Omental fat pad (tissue), 4 donors: ENCODE data around the gene POLR3H. TPM values are rescaled to one million over a fixed set of nuclear protein-coding genes. Genes with fewer than 3 reads are reported as not detected.
"Not testable (repeated sequence)": the region's sequence is repeated elsewhere in the genome, so short reads cannot be mapped to it uniquely, and the experiment has no call there.

Experiments
- ATAC-seq: fragments of 150-250 bp; one replicate; pipeline ENCODE4 v1.9.1; 2016; ENCODE audit warnings: mild to moderate bottlenecking, moderate library complexity; ENCODE audit not compliant: low FRiP score
- DNase-seq: peaks from one replicate; pipeline ENCODE4 v3.0.0-alpha.2; 2019; ENCODE audit warnings: low spot score
- total RNA-seq, 4 donors: library from RNA; depleted of rRNA; stranded (reverse); fragments of >200 nt; gene quantifications; one replicate each; pipeline ENCODE4 v1.1.0, GENCODE V29; 2016
- TF ChIP-seq, protein P1 (sequence below), 3 donors: fragments of 450-650 bp; IDR thresholded peaks; one replicate each; pipeline ENCODE4 v1.5.1; 2016 to 2017; ENCODE audit warnings: antibody characterized with exemption in 3 of 3, mild to moderate bottlenecking in 3 of 3, moderate library complexity in 2 of 3

The POLR3H gene
- total RNA-seq, 4 donors from 2014 or later, result 17.0 to 37.7 (median 22.3) TPM

DNA sequence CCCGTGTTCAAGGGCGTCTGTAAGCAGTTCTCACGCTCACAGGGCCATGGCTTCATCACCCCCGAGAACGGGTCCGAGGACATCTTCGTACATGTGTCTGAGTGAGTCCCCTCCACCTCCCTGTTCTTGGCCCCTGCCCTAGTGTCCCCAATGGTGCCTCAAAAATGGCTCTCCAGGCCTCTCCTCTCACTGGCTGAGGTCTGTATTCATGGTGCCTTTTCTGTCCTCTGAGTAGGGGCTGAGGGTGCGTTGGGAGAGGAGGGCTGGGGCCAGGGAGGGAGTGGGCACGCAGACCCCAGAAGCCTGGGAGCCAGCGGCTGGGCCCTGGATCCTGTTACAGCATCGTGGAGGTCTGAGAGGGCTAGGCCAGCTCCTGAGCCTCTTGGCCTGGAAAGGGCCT, 29.4 kb upstream of the POLR3H start:
- no peak for DNase-seq
- no peak for ATAC-seq
- TF ChIP-seq, protein P1, sequence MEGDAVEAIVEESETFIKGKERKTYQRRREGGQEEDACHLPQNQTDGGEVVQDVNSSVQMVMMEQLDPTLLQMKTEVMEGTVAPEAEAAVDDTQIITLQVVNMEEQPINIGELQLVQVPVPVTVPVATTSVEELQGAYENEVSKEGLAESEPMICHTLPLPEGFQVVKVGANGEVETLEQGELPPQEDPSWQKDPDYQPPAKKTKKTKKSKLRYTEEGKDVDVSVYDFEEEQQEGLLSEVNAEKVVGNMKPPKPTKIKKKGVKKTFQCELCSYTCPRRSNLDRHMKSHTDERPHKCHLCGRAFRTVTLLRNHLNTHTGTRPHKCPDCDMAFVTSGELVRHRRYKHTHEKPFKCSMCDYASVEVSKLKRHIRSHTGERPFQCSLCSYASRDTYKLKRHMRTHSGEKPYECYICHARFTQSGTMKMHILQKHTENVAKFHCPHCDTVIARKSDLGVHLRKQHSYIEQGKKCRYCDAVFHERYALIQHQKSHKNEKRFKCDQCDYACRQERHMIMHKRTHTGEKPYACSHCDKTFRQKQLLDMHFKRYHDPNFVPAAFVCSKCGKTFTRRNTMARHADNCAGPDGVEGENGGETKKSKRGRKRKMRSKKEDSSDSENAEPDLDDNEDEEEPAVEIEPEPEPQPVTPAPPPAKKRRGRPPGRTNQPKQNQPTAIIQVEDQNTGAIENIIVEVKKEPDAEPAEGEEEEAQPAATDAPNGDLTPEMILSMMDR (IDR thresholded peaks at IDR 0.05), result no peak

DNA sequence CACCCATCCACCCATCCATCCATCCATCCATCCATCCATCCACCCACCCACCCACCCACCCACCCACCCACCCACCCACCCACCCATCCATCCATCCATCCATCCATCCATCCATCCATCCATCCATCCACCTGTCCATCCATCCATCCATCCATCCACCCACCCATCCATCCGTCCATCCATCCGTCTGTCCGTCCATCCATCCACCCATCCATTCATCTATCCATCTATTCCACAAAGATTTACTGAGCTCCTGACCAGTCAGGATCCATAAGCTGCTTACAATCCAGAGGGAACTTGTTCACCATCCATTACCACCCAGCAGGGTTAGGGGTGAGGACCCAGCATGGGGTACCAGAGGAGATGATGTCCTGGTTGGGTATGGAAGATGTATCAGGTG, 28.0 kb upstream of the POLR3H start:
- not testable (repeated sequence) for DNase-seq, ATAC-seq

DNA sequence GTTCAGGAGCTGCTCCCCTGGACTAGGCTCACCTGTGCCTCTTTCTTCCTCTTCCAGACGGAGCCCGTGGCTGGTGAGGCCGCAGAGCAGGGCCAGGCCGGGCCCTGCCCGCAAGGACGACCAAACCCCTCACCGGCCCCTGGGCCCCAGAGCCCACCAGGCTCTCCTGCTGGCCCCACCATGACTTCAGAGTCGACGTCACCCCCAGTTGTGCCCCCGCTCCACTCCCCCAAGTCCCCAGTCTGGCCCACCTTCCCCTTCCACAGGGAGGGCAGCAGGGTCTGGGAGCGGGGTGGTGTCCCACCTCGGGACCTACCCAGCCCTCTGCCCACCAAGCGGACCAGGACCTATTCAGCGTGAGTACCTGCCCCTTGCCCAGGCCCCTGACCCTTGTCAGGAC, 27.5 kb upstream of the POLR3H start:
- no peak for DNase-seq
- no peak for ATAC-seq
- TF ChIP-seq, protein P1 (IDR thresholded peaks at IDR 0.05), result no peak

DNA sequence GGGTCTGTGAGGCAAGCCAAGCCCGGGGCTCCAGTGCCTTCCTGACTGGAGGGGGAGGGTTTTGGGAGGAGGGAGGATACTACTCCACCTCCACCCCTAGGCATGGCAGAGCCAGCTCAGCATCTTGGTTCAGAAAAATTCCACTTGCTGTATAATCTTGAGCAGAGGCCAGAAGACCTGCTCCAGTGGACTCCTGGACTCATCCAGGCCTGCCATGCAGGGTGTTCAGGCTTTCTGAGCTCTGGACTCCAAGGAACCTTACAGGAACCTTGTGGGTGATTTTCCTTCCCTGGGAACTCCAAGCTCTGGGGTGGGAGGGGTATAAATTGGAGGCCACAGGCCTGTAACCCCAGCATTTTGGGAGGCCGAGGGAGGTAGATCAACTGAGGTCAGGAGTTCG, 26.0 kb upstream of the POLR3H start:
- DNase-seq (no peak), ATAC-seq (peak; percentile 25)
- TF ChIP-seq, protein P1 (IDR thresholded peaks at IDR 0.05), result no peak

DNA sequence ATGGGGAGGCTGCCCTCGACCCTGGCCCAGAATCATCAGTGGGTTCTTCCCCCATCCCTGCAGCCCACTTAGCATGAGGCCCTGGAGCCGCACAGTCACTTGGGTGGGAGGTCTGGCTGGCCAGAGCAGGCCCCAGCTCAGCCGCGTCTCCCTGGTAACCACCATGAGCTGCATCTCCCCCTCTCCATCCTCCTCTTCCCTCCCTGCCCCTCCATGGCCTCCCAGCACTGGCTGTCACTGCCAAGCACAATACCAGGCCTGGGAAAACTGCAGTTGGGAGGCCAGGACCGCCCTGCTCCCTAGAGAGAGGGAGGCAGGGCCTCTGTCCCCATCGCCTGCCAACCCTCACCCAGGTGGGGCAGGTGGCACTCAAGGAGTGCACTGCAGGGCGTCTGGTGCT, 24.5 kb upstream of the POLR3H start:
- DNase-seq (no peak), ATAC-seq (no peak)
- TF ChIP-seq, protein P1 (IDR thresholded peaks at IDR 0.05), result no peak

DNA sequence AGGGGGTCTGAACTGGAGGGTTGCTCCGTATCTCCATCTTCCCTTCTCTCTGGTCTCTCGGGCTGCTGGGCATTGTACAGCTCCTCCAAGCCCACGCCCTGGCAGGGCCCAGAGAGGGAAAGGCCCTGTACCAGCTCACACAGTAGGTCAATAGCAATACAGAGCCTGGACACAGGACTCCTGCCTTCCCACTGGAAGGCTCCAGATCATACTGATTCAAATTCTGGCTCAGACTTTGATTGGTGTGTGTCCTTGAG, 23.2 kb upstream of the POLR3H start:
- DNase-seq (no peak), ATAC-seq (no peak)
- TF ChIP-seq, protein P1 (IDR thresholded peaks at IDR 0.05), result no peak

DNA sequence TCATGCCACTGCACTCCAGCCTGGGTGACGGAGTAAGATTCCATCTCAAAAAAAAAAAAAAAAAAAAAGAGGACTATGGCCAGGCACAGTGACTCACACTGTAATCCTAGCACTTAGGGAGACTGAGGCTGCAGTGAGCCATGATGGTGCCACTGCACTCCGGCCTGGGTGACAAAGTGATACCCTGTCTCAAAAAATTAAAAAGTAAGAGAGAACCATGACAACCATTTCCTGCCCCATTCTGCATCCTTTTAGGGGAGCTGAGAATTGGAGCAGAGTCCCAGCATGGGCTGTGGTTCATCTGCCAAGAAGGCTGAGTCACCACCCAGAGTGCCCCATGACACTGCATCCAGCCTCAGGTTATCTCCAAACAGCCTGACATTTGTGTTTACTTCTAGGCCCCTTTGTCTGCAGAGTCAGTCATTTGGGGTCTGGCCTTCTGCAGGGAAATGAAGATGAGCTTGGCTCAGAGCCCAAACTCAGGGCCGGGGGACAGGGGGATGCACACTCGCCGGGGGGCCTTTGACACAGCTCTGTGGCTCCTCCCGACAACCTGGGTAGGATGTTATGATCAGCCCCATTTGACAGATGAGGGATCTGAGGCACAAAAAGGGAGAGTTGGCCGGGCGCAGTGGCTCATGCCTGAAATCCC, 21.3 kb upstream of the POLR3H start:
- DNase-seq (no peak), ATAC-seq (peak; percentile 27)
- TF ChIP-seq, protein P1 (IDR thresholded peaks at IDR 0.05), result no peak

DNA sequence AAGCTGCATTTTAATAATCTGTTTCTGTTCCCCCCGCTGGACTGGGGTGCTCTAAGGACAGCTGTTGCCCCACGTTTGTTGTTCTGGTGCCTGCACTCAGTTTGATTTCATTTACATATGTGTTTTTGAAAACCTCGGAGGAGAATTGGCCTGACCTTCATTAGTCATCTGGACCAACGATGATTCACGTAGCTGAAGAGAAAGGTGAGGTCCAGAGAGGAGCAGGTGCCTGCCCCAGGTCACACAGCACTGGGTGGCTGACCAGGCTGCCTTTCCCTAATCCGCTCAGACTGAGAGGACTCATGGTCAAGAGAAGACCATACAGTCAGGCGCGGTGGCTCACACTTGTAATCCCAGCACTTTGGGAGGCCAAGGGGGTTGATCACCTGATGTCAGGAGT, 20.3 kb upstream of the POLR3H start:
- TF ChIP-seq, protein P1 (IDR thresholded peaks at IDR 0.05), result no peak
- DNase-seq, result no peak
- ATAC-seq, result no peak
